IPS-NIHi11 (cell line): ENCODE data around the gene PRMT3.
A peak's percentile ranks its signal among the peaks of the same experiment; 100 is the strongest.
"Not testable (repeated sequence)": the region's sequence is repeated elsewhere in the genome, so short reads cannot be mapped to it uniquely, and the experiment has no call there.

ENCODE experiments used
- DNase-seq: peaks from one replicate; pipeline ENCODE4 v3.0.0; 2012; ENCODE audit warnings: mixed read lengths, low spot score

Gene PRMT3

DNA sequence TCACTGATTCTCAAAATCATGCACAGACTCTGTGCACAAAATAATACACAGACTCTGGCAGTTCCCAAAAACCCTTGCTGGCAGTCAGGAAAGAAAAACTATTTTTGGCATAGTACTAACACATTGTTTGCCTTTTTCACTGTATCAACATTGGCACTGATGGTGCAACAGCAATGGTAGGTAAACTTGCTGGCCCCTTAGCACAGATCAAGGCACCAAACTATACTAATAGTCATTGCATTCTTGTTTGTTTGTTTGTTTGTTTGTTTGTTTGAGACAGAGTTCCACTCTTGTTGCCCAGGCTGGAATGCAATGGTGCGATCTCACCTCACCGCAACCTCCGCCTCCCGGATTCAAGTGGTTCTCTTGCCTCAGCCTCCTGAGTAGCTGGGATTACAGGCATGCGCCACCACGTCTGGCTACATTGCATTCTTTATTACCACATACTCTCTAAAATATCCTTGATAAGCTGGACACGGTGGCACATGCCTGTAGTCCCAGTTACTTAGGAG is 130.9 kb downstream of the PRMT3 start:
- DNase-seq: no peak

GRCh38 chr11:20522536-20522935 is 135.0 kb downstream of the PRMT3 start:
- DNase-seq: peak; percentile 58

DNA sequence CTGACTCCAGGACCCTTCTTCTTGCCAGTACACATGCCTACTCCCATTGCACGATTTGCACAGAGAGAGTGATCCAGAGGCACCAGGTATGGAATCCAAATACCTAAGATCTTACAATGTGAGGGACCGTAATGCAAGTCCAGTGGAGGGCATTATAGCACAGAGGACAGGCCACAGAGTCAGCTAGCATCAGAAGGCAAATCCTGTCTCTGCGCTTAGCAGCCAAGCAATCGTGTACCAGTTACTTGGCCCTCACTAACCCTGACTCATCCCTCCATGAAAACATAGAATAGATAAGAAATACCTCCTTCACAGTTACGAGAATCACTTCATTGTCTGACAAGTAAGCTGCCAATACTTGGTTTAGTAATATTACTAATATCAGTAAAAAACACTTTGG is 142.2 kb downstream of the PRMT3 start:
- DNase-seq: no peak

DNA sequence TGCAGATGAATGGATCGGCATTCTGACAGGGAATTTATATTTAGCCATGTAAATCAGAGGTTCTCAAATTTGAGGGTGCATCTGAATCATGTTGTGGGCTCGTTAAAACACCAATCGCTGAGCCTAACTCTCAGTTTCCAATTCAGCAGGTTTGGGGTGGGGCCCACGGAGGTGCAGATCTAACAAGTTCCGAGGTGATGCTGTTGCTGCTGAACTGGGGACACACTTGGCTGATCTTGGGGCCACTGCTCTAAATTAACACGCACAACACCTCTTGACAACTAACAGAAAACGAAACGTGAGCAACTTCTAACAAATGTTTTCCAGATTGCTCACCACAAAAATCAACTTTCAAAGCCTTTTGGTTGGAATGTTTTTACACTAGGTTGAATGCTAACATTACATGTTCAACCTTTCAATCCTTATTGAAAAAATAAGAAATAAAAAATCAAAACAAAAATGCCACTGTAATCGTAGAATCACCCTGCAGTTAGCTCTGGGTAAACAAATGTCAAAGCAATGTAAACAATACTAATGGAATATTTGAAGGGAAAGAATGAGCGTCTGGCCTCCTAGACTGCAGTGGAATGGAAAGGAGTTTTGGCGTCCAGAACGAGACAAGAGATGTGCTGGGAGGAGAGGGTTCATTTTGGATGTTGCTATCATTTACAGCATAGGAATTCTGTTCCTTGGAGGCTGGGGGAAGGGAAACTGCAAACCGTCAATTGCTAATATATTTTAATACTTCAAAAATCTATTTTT is 143.6 kb downstream of the PRMT3 start:
- DNase-seq: no peak

GRCh38 chr11:20535271-20535881 is 147.9 kb downstream of the PRMT3 start:
- DNase-seq: no peak

GRCh38 chr11:20536365-20536764 is 148.8 kb downstream of the PRMT3 start:
- DNase-seq: no peak

DNA sequence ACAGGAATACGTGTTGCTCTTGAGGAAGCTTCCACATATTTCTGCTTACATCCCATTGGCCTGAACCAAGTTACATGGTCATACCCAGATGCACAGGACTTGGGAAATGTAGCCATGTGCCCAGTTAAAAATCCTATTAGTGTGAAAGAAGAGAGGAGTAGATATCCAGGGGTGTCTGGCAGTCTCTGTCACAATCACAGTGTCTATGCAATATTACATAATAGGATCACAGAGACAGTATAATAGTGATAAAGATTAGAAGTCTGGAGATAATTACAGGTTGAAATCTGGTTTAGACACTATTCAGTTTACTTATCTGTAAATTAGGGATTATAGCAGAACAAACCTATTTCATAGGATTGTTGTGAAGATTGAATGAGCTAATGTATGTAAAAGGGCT is 149.3 kb downstream of the PRMT3 start:
- DNase-seq: no peak

DNA sequence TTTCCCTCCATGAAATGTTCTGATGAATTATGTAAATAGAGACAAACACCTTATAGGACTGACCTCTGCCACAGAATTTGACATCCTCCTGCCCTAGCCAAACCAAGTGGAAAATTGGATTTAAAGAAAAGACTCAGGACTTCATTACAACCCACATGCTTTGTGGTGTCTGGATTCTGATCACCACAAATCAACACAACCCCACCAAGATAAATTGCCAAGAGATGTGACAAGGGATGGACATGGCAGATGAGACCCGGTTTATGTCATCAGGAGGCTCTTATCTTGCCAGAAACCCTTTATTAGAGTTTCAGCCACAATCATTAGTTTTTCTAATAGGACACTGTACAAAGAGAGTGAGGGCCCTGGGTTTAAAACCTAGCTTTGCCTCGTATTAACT is 154.0 kb downstream of the PRMT3 start:
- DNase-seq: no peak

GRCh38 chr11:20544603-20545237 is 157.2 kb downstream of the PRMT3 start:
- DNase-seq: peak; percentile 25

DNA sequence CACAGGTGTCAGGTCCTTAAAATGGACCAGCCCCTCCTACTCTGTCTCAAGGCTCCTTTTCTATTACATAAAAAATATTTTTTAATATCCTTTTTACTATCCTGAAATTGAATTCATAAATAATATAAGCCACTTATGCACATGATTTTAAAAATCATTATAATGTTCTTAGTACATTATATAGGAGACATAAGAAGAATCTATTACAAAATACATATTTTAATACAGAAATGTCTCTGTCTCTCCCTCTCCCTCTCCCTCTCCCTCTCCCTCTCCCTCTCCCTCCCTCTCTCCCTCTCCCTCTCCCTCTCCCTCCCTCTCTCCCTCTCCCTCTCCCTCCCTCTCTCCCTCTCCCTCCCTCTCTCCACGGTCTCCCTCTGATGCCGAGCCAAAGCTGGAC is 159.9 kb downstream of the PRMT3 start:
- no peak for DNase-seq

DNA sequence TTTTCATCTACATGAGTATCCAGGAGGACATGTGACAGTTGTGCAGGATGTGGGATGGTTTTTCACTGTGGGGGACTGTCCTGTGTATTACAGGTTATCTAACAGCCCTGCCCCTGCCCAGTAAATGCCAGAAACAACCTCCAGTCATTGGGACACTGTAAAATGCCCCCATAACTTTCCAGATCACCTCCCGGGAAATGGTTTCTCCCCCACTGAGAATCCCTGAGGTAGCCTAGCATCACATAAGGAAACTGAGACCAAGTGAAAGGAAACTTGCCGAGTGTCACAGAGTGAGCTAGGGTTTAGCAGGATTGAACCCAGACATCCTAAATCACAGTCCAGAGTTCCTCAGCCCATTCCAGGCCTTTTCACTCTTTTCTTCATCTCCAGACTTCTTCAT is 163.6 kb downstream of the PRMT3 start:
- DNase-seq: no peak

DNA sequence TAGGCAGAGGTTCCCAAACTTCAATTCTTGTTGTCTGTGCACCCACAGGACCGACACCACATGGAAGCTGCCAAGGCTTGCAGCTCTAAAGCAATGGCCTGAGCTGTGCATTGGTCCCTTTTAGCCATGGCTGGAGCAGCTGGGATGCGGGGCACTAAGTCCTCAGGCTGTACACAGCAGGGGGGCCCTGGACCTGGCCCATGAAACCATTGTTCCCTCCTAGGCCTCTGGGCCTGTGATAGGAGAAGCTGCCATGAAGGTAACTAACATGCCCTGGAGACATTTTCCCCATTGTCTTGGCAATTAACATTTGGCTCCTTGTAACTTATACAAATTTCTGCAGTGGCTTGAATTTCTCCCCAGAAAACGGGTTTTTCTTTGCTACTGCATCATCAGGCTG is 168.3 kb downstream of the PRMT3 start:
- no peak for DNase-seq

DNA sequence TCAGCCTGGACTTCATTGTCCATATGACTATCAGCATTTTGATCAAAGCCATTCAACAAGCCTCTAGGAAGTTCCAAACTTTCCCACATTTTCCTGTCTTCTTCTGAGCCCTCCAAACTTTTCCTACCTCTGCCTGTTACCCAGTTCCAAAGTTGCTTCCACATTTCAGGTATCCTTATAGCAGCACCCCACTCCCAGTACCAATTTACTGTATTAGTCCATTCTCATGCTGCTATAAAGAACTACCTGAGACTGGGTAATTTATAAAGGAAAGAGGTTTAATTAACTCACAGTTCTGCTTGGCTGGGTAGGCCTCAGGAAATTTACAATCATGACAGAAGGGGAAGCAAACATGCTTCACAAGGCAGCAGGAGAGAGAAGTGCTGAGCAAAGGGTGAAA is 168.9 kb downstream of the PRMT3 start:
- not testable (repeated sequence) for DNase-seq

- no peak for DNase-seq
Measured at GRCh38 chr11:20558741-20559140, 171.2 kb downstream of the PRMT3 start.
